Dendritic cell treated with granulocyte-macrophage colony-stimulating factor and Interleukin-4, amounts not matched to agents 40 ng/mL and 50 ng/mL, for 4 days (primary cell): ENCODE results near the gene ATP5ME.
"Not testable (repeated sequence)": the region's sequence is repeated elsewhere in the genome, so short reads cannot be mapped to it uniquely, and the experiment has no call there.

Source experiments
- H3K27ac Mint-ChIP-seq: one replicate; pipeline ENCODE4 v1.8.0; 2022; ENCODE audit warnings: mild to moderate bottlenecking, mixed read lengths
- H3K27me3 Mint-ChIP-seq: one replicate; pipeline ENCODE4 v1.8.0; 2022; ENCODE audit warnings: mild to moderate bottlenecking, mixed read lengths
- H3K36me3 Mint-ChIP-seq: one replicate; pipeline ENCODE4 v1.8.0; 2022; ENCODE audit warnings: low read depth, mixed read lengths
- H3K4me1 Mint-ChIP-seq: one replicate; pipeline ENCODE4 v1.8.0; 2022; ENCODE audit warnings: low read depth, mixed read lengths
- H3K4me3 Mint-ChIP-seq: one replicate; pipeline ENCODE4 v1.8.0; 2022; ENCODE audit warnings: mild to moderate bottlenecking, moderate library complexity, mixed read lengths
- H3K9me3 Mint-ChIP-seq: one replicate; pipeline ENCODE4 v1.8.0; 2022; ENCODE audit warnings: mixed read lengths
- intact Hi-C: fragments of 100-400 bp; cut with micrococcal nuclease; formaldehyde crosslinking; loops from one replicate; pipeline ENCODE4 v1.15.0; 2022

ATP5ME gene

DNA sequence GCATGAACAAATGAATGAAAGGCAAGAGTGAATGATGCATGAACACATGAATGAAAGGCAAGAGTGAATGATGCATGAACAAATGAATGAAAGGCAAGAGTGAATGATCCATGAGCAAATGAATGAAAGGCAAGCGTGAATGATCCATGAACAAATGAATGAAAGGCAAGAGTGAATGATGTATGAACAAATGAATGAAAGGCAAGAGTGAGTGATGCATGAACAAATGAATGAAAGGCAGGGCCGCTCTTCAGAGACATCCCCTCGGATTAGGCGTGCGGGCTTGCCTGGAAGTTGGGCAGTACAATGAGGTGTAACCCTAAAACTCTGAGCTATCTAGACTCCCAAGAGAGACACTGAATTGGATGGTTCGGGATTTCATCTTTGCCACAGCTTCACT is 35.3 kb upstream of the ATP5ME start:
- H3K4me1 Mint-ChIP-seq: peaks cover 55% of the 10 kb centered on the region
- peaks cover 3% of the 10 kb centered on the region for H3K27me3 Mint-ChIP-seq
- H3K27ac Mint-ChIP-seq: peak overlapping the region; percentile 32
- no peak overlapping the region for H3K4me3 Mint-ChIP-seq
- H3K9me3 Mint-ChIP-seq: no peaks in the 10 kb centered on the region
- H3K36me3 Mint-ChIP-seq: peaks cover 49% of the 10 kb centered on the region
- intact Hi-C loops: loop anchor here (5.0 kb wide), 1 partner anchor 73 kb away; no protein-coding TSS in a partner anchor

- Mint-ChIP-seq H3K27ac (no peak overlapping the region), H3K4me1 (peaks cover 59% of the 10 kb centered on the region), H3K36me3 (peaks cover 43% of the 10 kb centered on the region), H3K4me3 (no peak overlapping the region), H3K27me3 (peaks cover 9% of the 10 kb centered on the region), H3K9me3 (no peaks in the 10 kb centered on the region)
- intact Hi-C loops: loop anchor here (5.0 kb wide), 1 partner anchor 74 kb away; no protein-coding TSS in a partner anchor
Measured at GRCh38 chr4:708631-708933, 34.5 kb upstream of the ATP5ME start.

DNA sequence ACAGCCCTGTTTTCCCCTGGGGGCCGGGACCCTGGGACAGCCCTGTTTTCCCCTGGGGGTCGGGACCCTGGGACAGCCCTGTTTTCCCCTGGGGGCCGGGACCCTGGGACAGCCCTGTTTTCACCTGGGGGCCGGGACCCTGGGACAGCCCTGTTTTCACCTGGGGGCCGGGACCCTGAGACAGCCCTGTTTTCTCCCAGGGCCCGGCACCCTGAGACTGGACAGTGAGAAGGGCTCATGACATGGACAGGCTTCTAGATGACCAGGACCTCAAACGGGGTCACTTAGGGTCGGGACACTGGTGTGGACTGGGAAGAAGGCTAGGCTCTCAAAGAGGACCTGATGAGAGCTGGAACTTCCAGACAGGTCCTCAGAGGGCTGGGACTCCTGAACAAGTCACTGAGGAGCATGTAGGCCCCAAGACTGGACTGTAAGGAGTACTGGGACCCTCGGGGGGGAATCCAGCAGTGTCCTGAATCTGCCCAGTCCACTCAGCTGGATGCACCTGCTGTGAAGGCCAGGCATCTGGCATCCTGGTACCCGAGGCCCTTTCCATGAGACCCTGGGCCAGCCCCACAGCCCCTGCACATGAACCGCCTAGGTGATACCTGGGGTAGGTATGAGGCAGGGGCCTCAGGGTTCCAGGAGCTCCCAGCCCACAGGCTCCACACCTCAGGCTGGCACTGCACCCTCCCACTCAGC is 34.0 kb upstream of the ATP5ME start:
- intact Hi-C loops: loop anchor here (5.0 kb wide), 1 partner anchor 74 kb away; no protein-coding TSS in a partner anchor
- no peak overlapping the region for H3K4me3 Mint-ChIP-seq
- H3K36me3 Mint-ChIP-seq: peaks cover 39% of the 10 kb centered on the region
- peaks cover 9% of the 10 kb centered on the region for H3K27me3 Mint-ChIP-seq
- no peak overlapping the region for H3K27ac Mint-ChIP-seq
- H3K4me1 Mint-ChIP-seq: peaks cover 59% of the 10 kb centered on the region
- H3K9me3 Mint-ChIP-seq: no peaks in the 10 kb centered on the region

GRCh38 chr4:706834-707598 is 32.9 kb upstream of the ATP5ME start:
- Mint-ChIP-seq H3K27ac (peak overlapping the region; percentile 35), H3K27me3 (peaks cover 9% of the 10 kb centered on the region), H3K9me3 (no peaks in the 10 kb centered on the region), H3K36me3 (peaks cover 33% of the 10 kb centered on the region), H3K4me1 (peaks cover 59% of the 10 kb centered on the region), H3K4me3 (peak overlapping the region; percentile 49)
- intact Hi-C loops: loop anchor here (5.0 kb wide), 1 partner anchor 75 kb away; no protein-coding TSS in a partner anchor

- intact Hi-C loops: loop anchor here (5.0 kb wide), 1 partner anchor 76 kb away; no protein-coding TSS in a partner anchor
- Mint-ChIP-seq H3K4me1 (peaks cover 59% of the 10 kb centered on the region), H3K27ac (peak overlapping the region; percentile 97), H3K4me3 (peak overlapping the region; percentile 94), H3K36me3 (peaks cover 30% of the 10 kb centered on the region)
- H3K27me3 Mint-ChIP-seq, H3K9me3 Mint-ChIP-seq: not testable (repeated sequence)
Measured at GRCh38 chr4:706083-706633, 32.1 kb upstream of the ATP5ME start.

DNA sequence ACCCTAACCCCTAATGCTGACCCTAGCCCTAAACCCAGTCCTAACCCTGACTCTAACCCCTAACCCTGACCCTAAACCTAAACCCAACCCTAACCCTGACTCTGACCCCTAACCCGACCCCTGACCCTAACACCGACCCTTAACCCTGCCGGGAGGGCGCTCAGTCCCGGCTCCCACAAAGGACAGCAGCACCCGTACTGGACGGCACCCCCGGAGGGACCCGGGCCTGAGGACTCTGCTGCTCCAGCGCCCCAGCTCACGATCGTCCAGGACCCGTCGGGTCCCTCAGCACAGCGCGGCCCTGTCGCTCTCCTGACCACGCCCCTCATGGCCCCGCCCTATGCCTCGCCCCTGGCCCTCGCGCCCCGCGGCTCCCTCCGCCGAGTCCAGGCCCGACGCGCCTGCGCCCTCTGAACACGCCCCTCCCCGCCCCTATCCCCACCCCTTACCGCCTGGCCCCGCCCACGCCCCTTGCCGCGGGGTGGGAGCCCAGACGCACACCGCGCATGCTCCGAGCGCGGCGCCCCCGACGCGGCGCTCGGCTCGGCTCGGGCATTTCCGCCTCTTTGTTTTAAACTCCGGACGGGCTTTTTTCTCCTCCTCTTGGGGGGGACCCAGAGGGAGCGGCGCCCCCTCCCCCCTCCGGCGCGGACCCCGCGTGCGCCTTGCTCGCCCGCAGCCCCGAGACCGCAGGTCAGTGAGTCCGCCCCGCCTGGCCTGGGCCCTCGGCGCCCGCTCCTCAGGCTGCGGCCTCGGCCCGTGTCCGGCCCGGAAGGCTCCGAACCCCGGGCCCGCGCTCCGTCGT is 31.4 kb upstream of the ATP5ME start, which contains the start of gene PCGF3:
Gene PCGF3, plus strand, starts transcription at position 555 of the 805 bp plus-strand sequence. CDS start 27,849 bp downstream, outside the sequence.
- H3K4me3 Mint-ChIP-seq: peak within 1 kb of the TSS; percentile 94
- intact Hi-C loops: loop anchor here (5.0 kb wide), 1 partner anchor 77 kb away; no protein-coding TSS in a partner anchor
- no peaks in the 10 kb centered on the region for H3K9me3 Mint-ChIP-seq
- peaks cover 24% of the 10 kb centered on the region for H3K36me3 Mint-ChIP-seq
- H3K27ac Mint-ChIP-seq: peak within 1 kb of the TSS; percentile 97
- peaks cover 9% of the 10 kb centered on the region for H3K27me3 Mint-ChIP-seq
- H3K4me1 Mint-ChIP-seq: peaks cover 60% of the 10 kb centered on the region

DNA sequence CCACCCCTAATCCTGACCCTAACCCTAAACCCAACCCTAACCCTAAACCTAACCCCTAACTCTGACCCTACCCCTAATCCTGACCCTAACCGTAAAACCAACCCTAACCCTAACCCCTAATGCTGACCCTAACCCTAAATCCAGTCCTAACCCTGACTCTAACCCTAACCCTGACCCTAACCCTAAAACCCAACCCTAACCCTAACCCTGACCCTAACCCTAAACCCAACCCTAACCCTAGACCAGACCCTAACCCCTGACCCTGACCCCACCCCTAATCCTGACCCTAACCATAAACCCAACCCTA is 30.8 kb upstream of the ATP5ME start:
- intact Hi-C loops: loop anchor here (5.0 kb wide), 1 partner anchor 77 kb away; no protein-coding TSS in a partner anchor
- H3K9me3 Mint-ChIP-seq: no peaks in the 10 kb centered on the region
- H3K27me3 Mint-ChIP-seq: peaks cover 9% of the 10 kb centered on the region
- H3K27ac Mint-ChIP-seq: peak overlapping the region; percentile 97
- H3K4me3 Mint-ChIP-seq: peak overlapping the region; percentile 94
- peaks cover 18% of the 10 kb centered on the region for H3K36me3 Mint-ChIP-seq
- peaks cover 60% of the 10 kb centered on the region for H3K4me1 Mint-ChIP-seq

GRCh38 chr4:704198-704891 is 30.3 kb upstream of the ATP5ME start:
- peaks cover 9% of the 10 kb centered on the region for H3K27me3 Mint-ChIP-seq
- intact Hi-C loops: no loop called here
- peaks cover 60% of the 10 kb centered on the region for H3K4me1 Mint-ChIP-seq
- H3K9me3 Mint-ChIP-seq: no peaks in the 10 kb centered on the region
- peak overlapping the region; percentile 94 for H3K4me3 Mint-ChIP-seq
- H3K27ac Mint-ChIP-seq: peak overlapping the region; percentile 97
- H3K36me3 Mint-ChIP-seq: peaks cover 16% of the 10 kb centered on the region

GRCh38 chr4:703336-704197 is 29.5 kb upstream of the ATP5ME start:
- Mint-ChIP-seq H3K4me3 (peak overlapping the region; percentile 6), H3K36me3 (peaks cover 9% of the 10 kb centered on the region), H3K27me3 (peaks cover 9% of the 10 kb centered on the region), H3K9me3 (no peaks in the 10 kb centered on the region), H3K27ac (peak overlapping the region; percentile 97), H3K4me1 (peaks cover 60% of the 10 kb centered on the region)
- intact Hi-C loops: no loop called here

- peaks cover 9% of the 10 kb centered on the region for H3K27me3 Mint-ChIP-seq
- H3K4me3 Mint-ChIP-seq: no peak overlapping the region
- H3K36me3 Mint-ChIP-seq: peaks cover 5% of the 10 kb centered on the region
- H3K27ac Mint-ChIP-seq: peak overlapping the region; percentile 7
- intact Hi-C loops: no loop called here
- H3K9me3 Mint-ChIP-seq: no peaks in the 10 kb centered on the region
- peaks cover 55% of the 10 kb centered on the region for H3K4me1 Mint-ChIP-seq
Measured at GRCh38 chr4:702618-703048, 28.6 kb upstream of the ATP5ME start.

- no peaks in the 10 kb centered on the region for H3K9me3 Mint-ChIP-seq
- peaks cover 15% of the 10 kb centered on the region for H3K27me3 Mint-ChIP-seq
- H3K27ac Mint-ChIP-seq: no peak overlapping the region
- intact Hi-C loops: no loop called here
- peaks cover 46% of the 10 kb centered on the region for H3K4me1 Mint-ChIP-seq
- H3K36me3 Mint-ChIP-seq: peaks cover 5% of the 10 kb centered on the region
- no peak overlapping the region for H3K4me3 Mint-ChIP-seq
Measured at GRCh38 chr4:700587-701264, 26.6 kb upstream of the ATP5ME start.
